ENCODE data around the gene TRIM46. TPM values are rescaled to one million over a fixed set of nuclear protein-coding genes. Genes with fewer than 3 reads are reported as not detected.

TRIM46 gene
- total and polyA plus RNA-seq, 2 of the 13 experiments (the other 11 are each of a cell fraction or from before 2014, with no cell fraction given), result 0.04 to 0.09 TPM

- TF ChIP-seq ZC3H4 (CRISPR knock-in tag; IDR thresholded peaks at IDR 0.05; ENCODE audit: borderline replicate concordance), result peak; percentile 84; the same call in 1 of the 2 replicates
- TF ChIP-seq ZMYM3 (CRISPR knock-in tag; IDR thresholded peaks at IDR 0.05), result no peak
- no peak for TF ChIP-seq PHF8 (CRISPR knock-in tag; IDR thresholded peaks at IDR 0.05)
- TF ChIP-seq REPIN1 (CRISPR knock-in tag; IDR thresholded peaks at IDR 0.05; ENCODE audit: borderline replicate concordance, low read depth), result peak; percentile 47; the same call in 1 of the 2 replicates
- peak; percentile 31; the same call in 1 of the 2 replicates for TF ChIP-seq GATAD1 (CRISPR knock-in tag; IDR thresholded peaks at IDR 0.05)
- TF ChIP-seq ZSCAN25 (CRISPR knock-in tag; IDR thresholded peaks at IDR 0.05), result no peak
- no peak for TF ChIP-seq ZNF619 (CRISPR knock-in tag; IDR thresholded peaks at IDR 0.05)
- TF ChIP-seq ZNF766 (CRISPR knock-in tag; IDR thresholded peaks at IDR 0.05; ENCODE audit: borderline replicate concordance), result peak; percentile 61; the same call in 1 of the 2 replicates
- TF ChIP-seq DNMT1 (CRISPR knock-in tag; IDR thresholded peaks at IDR 0.05), result no peak; the same call in 1 of the 2 replicates
- TF ChIP-seq IKZF1 (IDR thresholded peaks at IDR 0.05), result no peak
- no peak for TF ChIP-seq ZNF225 (CRISPR knock-in tag; IDR thresholded peaks at IDR 0.05)
- peak; percentile 53; the same call in 1 of the 2 replicates for TF ChIP-seq EEA1 (CRISPR knock-in tag; IDR thresholded peaks at IDR 0.05; ENCODE audit: borderline replicate concordance)
- TF ChIP-seq ZNF317 (CRISPR knock-in tag; IDR thresholded peaks at IDR 0.05), result no peak
- peak; percentile 19; the same call in 1 of the 2 replicates for TF ChIP-seq THRA (CRISPR knock-in tag; IDR thresholded peaks at IDR 0.05; ENCODE audit: borderline replicate concordance)
- peak; percentile 70; the same call in 1 of the 2 replicates for TF ChIP-seq TFDP1 (CRISPR knock-in tag; IDR thresholded peaks at IDR 0.05; ENCODE audit: borderline replicate concordance)
- TF ChIP-seq ZNF142 (CRISPR knock-in tag; IDR thresholded peaks at IDR 0.05), result 0 out of 2 replicates have a peak, but pooled peaks have one; percentile 16
- TF ChIP-seq SNAPC2 (CRISPR knock-in tag; IDR thresholded peaks at IDR 0.05), result peak; percentile 78; the same call in 1 of the 2 replicates
- TF ChIP-seq PRMT3 (CRISPR knock-in tag; IDR thresholded peaks at IDR 0.05; ENCODE audit: borderline replicate concordance, low read depth), result no peak
- peak; percentile 70; the same call in 1 of the 2 replicates for TF ChIP-seq ARID2 (CRISPR knock-in tag; IDR thresholded peaks at IDR 0.05; ENCODE audit: borderline replicate concordance)
- 0 out of 2 replicates have a peak, but pooled peaks have one; percentile 44 for TF ChIP-seq ZNF441 (CRISPR knock-in tag; IDR thresholded peaks at IDR 0.05; ENCODE audit: borderline replicate concordance)
- no peak for TF ChIP-seq MBNL3 (CRISPR knock-in tag; conservative IDR thresholded peaks at IDR 0.05)
- peak; percentile 91 for TF ChIP-seq KDM2A (CRISPR knock-in tag; IDR thresholded peaks at IDR 0.05; ENCODE audit: borderline replicate concordance, low read depth)
These were observed 38.7 kb upstream of the TRIM46 start (continued) for GRCh38 chr1:155134880-155135414.
